GM19452 (cell line): Measurements from ENCODE around the gene SPECC1L.
"Not testable (repeated sequence)": the region's sequence is repeated elsewhere in the genome, so short reads cannot be mapped to it uniquely, and the experiment has no call there.

Source experiments
- ATAC-seq: cut with Tn5 transposase; IDR thresholded peaks from one replicate; pipeline ENCODE4 v1.9.1; 2021; ENCODE audit not compliant: unreplicated experiment

The SPECC1L gene

GRCh38 chr22:24245584-24246561 lies 24.8 kb upstream of the SPECC1L start:
- not testable (repeated sequence) for ATAC-seq

GRCh38 chr22:24247011-24247507 lies 23.6 kb upstream of the SPECC1L start:
- no peak for ATAC-seq

- no peak for ATAC-seq
Measured at GRCh38 chr22:24247564-24248344, 22.9 kb upstream of the SPECC1L start.

GRCh38 chr22:24248611-24249010 lies 22.0 kb upstream of the SPECC1L start:
- not testable (repeated sequence) for ATAC-seq

GRCh38 chr22:24249413-24249812 lies 21.2 kb upstream of the SPECC1L start:
- ATAC-seq: not testable (repeated sequence)

- not testable (repeated sequence) for ATAC-seq
Measured at GRCh38 chr22:24251286-24251685, 19.3 kb upstream of the SPECC1L start.

GRCh38 chr22:24253126-24253525 lies 17.5 kb upstream of the SPECC1L start:
- not testable (repeated sequence) for ATAC-seq

- not testable (repeated sequence) for ATAC-seq
Measured at GRCh38 chr22:24256136-24256535, 14.5 kb upstream of the SPECC1L start.

- ATAC-seq: not testable (repeated sequence)
Measured at GRCh38 chr22:24256736-24257135, 13.9 kb upstream of the SPECC1L start.

GRCh38 chr22:24259459-24259858 lies 11.2 kb upstream of the SPECC1L start:
- not testable (repeated sequence) for ATAC-seq

GRCh38 chr22:24262185-24262749 lies 8.4 kb upstream of the SPECC1L start:
- not testable (repeated sequence) for ATAC-seq

GRCh38 chr22:24263479-24263878 lies 7.2 kb upstream of the SPECC1L start:
- not testable (repeated sequence) for ATAC-seq

GRCh38 chr22:24264329-24264896 lies 6.2 kb upstream of the SPECC1L start:
- not testable (repeated sequence) for ATAC-seq

GRCh38 chr22:24265734-24266133 lies 4.9 kb upstream of the SPECC1L start:
- ATAC-seq: no peak

GRCh38 chr22:24266495-24266894 lies 4.1 kb upstream of the SPECC1L start:
- ATAC-seq: not testable (repeated sequence)

GRCh38 chr22:24271386-24271854 lies 789 bp downstream of the SPECC1L start:
- ATAC-seq: peak; percentile 18

- not testable (repeated sequence) for ATAC-seq
Measured at GRCh38 chr22:24273031-24273430, 2.4 kb downstream of the SPECC1L start.

GRCh38 chr22:24273906-24274305 lies 3.3 kb downstream of the SPECC1L start:
- not testable (repeated sequence) for ATAC-seq

GRCh38 chr22:24274696-24275405 lies 4.2 kb downstream of the SPECC1L start:
- not testable (repeated sequence) for ATAC-seq

GRCh38 chr22:24280363-24280762 lies 9.7 kb downstream of the SPECC1L start:
- not testable (repeated sequence) for ATAC-seq
